GM12874 (cell line): ENCODE data around the gene MLX.

Source experiments
- CTCF ChIP-seq: IDR thresholded peaks from 2 replicates; pipeline ENCODE4 v1.5.1; 2011; ENCODE audit warnings: low read depth, mild to moderate bottlenecking, control low read depth, low read length, moderate library complexity; ENCODE audit not compliant: insufficient read depth

Gene MLX

GRCh38 chr17:42591411-42591810, 24.5 kb downstream of the MLX start:
- no peak for TF ChIP-seq CTCF

- TF ChIP-seq CTCF: no peak
Measured at GRCh38 chr17:42596386-42596785, 29.5 kb downstream of the MLX start.

GRCh38 chr17:42598905-42599304, 32.0 kb downstream of the MLX start:
- no peak for TF ChIP-seq CTCF

- no peak for TF ChIP-seq CTCF
Measured at GRCh38 chr17:42603318-42603717, 36.4 kb downstream of the MLX start.

- no peak for TF ChIP-seq CTCF
Measured at GRCh38 chr17:42607769-42608168, 40.9 kb downstream of the MLX start.

- no peak for TF ChIP-seq CTCF
Measured at GRCh38 chr17:42608305-42609181, 41.6 kb downstream of the MLX start.

GRCh38 chr17:42609182-42609813, 42.4 kb downstream of the MLX start, which contains the start of the genes RETREG3 and TUBG1:
RETREG3 (minus strand) TSS chr17:42609374; CDS start chr17:42609324, 50 bp downstream.
TUBG1 (plus strand) TSS chr17:42609683; CDS start chr17:42609738, 55 bp downstream.
- TF ChIP-seq CTCF: peak; percentile 43
